Endothelial cell of umbilical vein (primary cell): Measurements from ENCODE around the gene CALY. TPM values are rescaled to one million over a fixed set of nuclear protein-coding genes. Genes with fewer than 3 reads are reported as not detected.

ENCODE experiments used
- BruUV-seq: library from RNA; stranded (reverse); fragments of 400-500 nt; replicated peaks from 2 replicates; lab custom pipeline; 2021; lab: Mats Ljungman, UMichigan
- CTCF ChIA-PET: fragments of 300-600, 350-600 bp; sonication (Branson Sonifier 250); formaldehyde crosslinking; loops from one replicate; lab custom pipeline; 2021; ENCODE audit warnings: antibody characterized with exemption, inconsistent platforms; lab: Charles Lee
- POLR2A ChIA-PET: fragments of 300-600, 350-600 bp; sonication (Branson Sonifier 250); formaldehyde crosslinking; loops from one replicate; lab custom pipeline; 2021; ENCODE audit warnings: antibody characterized with exemption, inconsistent platforms; lab: Charles Lee
- DNase-seq: peaks from one replicate; pipeline ENCODE4 v3.0.0-alpha.2; 2011; ENCODE audit warnings: low read depth, low spot score
- FAIRE-seq: peaks from 2 replicates; lab custom pipeline; 2011; peaks lifted over from hg19 to GRCh38; lab: Jason Lieb, UNC
- H2AFZ ChIP-seq: 2 replicates; pipeline ENCODE4 v1.6.0; 2012; ENCODE audit warnings: low read depth, low read length, control low read depth, inconsistent platforms
- H3K27ac ChIP-seq: 2 replicates; pipeline ENCODE4 v1.5.1; 2011; ENCODE audit warnings: low read depth, mild to moderate bottlenecking, control low read depth, low read length, moderate library complexity; ENCODE audit not compliant: insufficient read depth
- H3K27me3 ChIP-seq, 2 experiments: 2 replicates each; pipeline versions ENCODE4 v1.6.0 to v1.6.1; 2011; ENCODE audit warnings: low read length in 2 of 2, mixed read lengths in 1 of 2; ENCODE audit not compliant: control insufficient read depth in 2 of 2, insufficient read depth in 2 of 2
- H3K36me3 ChIP-seq, 2 experiments: 2 replicates in 1 of 2; 3 replicates in 1 of 2; pipeline ENCODE4 v1.5.1; 2011; ENCODE audit warnings: low read length in 2 of 2, mild to moderate bottlenecking in 1 of 2, moderate library complexity in 1 of 2; ENCODE audit not compliant: control insufficient read depth in 2 of 2, insufficient read depth in 2 of 2; ENCODE audit errors: extremely low read depth in 1 of 2
- H3K4me1 ChIP-seq: 3 replicates; pipeline ENCODE4 v1.5.1; 2011; ENCODE audit warnings: mild to moderate bottlenecking, low read length; ENCODE audit not compliant: control insufficient read depth, insufficient read depth; ENCODE audit errors: extremely low read depth
- H3K4me2 ChIP-seq: 2 replicates; pipeline ENCODE4 v1.6.1; 2011; ENCODE audit warnings: low read length, control low read depth, mixed read lengths; ENCODE audit not compliant: insufficient read depth
- H3K4me3 ChIP-seq, 3 experiments: fragments of 200-600 bp in 1 of 3; sonication (generic), shearing (Covaris generic) in 1 of 3; replicated peaks in 1 of 3; 2 replicates each; pipeline ENCODE4 v1.5.1; 2011 to 2016; ENCODE audit warnings: control low read depth in 3 of 3, low read length in 3 of 3, mild to moderate bottlenecking in 2 of 3, inconsistent platforms in 1 of 3, low read depth in 1 of 3, moderate library complexity in 1 of 3; ENCODE audit not compliant: insufficient read depth in 1 of 3
- H3K79me2 ChIP-seq: 2 replicates; pipeline ENCODE4 v1.6.0; 2012; ENCODE audit warnings: low read length, inconsistent platforms; ENCODE audit not compliant: control insufficient read depth, insufficient read depth
- H3K9ac ChIP-seq: replicated peaks from 2 replicates; pipeline ENCODE3; 2011; ENCODE audit warnings: low read length, control low read depth; ENCODE audit not compliant: insufficient read depth; ENCODE audit errors: extremely low read depth
- H3K9me1 ChIP-seq: replicated peaks from 3 replicates; pipeline ENCODE4 v1.6.0; 2011; ENCODE audit warnings: mild to moderate bottlenecking, low read length; ENCODE audit not compliant: control insufficient read depth, insufficient read depth; ENCODE audit errors: extremely low read depth
- H3K9me3 ChIP-seq: replicated peaks from 2 replicates; pipeline ENCODE4 v1.5.1; 2012; ENCODE audit warnings: low read length, inconsistent platforms; ENCODE audit not compliant: control insufficient read depth, insufficient read depth
- H4K20me1 ChIP-seq: replicated peaks from 2 replicates; pipeline ENCODE3; 2011; ENCODE audit warnings: mild to moderate bottlenecking, low read length; ENCODE audit not compliant: control insufficient read depth, insufficient read depth; ENCODE audit errors: extremely low read depth
- FOS ChIP-seq: IDR thresholded peaks from 2 replicates; pipeline ENCODE4 v1.6.1; 2011; ENCODE audit warnings: mild to moderate bottlenecking, low read length, moderate library complexity, borderline replicate concordance; ENCODE audit not compliant: insufficient read depth
- GATA2 ChIP-seq: IDR thresholded peaks from 2 replicates; pipeline ENCODE4 v1.7.0; 2011; ENCODE audit warnings: low read depth, mild to moderate bottlenecking, moderate library complexity, mixed read lengths, low read length; ENCODE audit not compliant: insufficient read length, insufficient read depth
- JUN ChIP-seq: IDR thresholded peaks from 2 replicates; pipeline ENCODE4 v1.6.1; 2011; ENCODE audit warnings: borderline replicate concordance, low read depth; ENCODE audit not compliant: insufficient read length, insufficient read depth
- POLR2A ChIP-seq: IDR thresholded peaks from 2 replicates; pipeline ENCODE4 v1.6.1; 2012; ENCODE audit warnings: low read depth, mild to moderate bottlenecking, control low read depth, low read length
- dilution Hi-C: fragments of 300-500 bp; cut with MboI; formaldehyde crosslinking; loops from one replicate; pipeline ENCODE4 v1.15.0; 2019; ENCODE audit warnings: low sequenced_read_pairs; ENCODE audit not compliant: extremely low pct_ligation_motif_present
- intact Hi-C: fragments of 100-400 bp; cut with micrococcal nuclease; formaldehyde crosslinking; loops from one replicate; pipeline ENCODE4 v1.10.0; 2022
- polyA plus RNA-seq, 4 experiments: library from polyadenylated mRNA; depleted of rRNA in 3 of 4; stranded (reverse) in 3 of 4; unstranded in 1 of 4; fragments of >200 nt; gene quantifications; 2 replicates each; pipeline versions ENCODE4 v1.2.1 to v1.2.3, GENCODE V29; 2011 to 2012; ENCODE audit warnings: missing spikeins in 1 of 4
- total RNA-seq: library from RNA; stranded (reverse); gene quantifications from 2 replicates; pipeline ENCODE4 v1.2.3, GENCODE V29; 2021

The CALY gene
- total and polyA plus RNA-seq, 2 donors (not counting 3 experiments of a cell fraction or from before 2014, with no cell fraction given), result not detected

DNA sequence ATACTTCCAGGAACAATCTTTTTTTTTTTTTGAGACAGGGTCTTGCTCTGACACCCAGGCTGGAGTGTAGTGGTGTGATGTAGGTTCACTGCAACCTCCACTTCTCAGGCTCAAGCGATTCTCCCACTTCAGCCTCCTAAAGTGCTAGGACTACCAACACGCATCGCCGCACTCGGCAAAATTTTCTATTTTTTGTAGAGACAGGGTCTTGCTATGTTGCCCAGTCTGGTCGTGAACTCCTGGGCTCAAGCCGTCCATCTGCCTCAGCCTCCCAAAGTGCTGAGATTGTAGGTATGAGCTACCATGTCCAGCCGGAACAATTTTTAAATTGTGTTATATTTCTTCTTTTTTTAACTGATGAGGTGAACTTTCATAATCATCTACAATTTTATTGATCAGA is 25.9 kb downstream of the CALY start:
- H3K4me3 ChIP-seq, result no peak overlapping the region
- peaks cover 3 to 5% of the 10 kb centered on the region in 2 experiments for H3K36me3 ChIP-seq
- no peak overlapping the region for H2AFZ ChIP-seq
- H4K20me1 ChIP-seq, result no peaks in the 10 kb centered on the region
- FAIRE-seq (no peak), DNase-seq (no peak)
- CTCF ChIA-PET, result interaction anchor here (1.3 kb wide), 1 partner anchor 19 kb away, joined by 4 read pairs; no protein-coding TSS in a partner anchor
- dilution Hi-C loops, result no loop called here
- H3K4me2 ChIP-seq, result no peak overlapping the region
- H3K9ac ChIP-seq, result no peak overlapping the region
- H3K9me3 ChIP-seq, result no peaks in the 10 kb centered on the region
- TF ChIP-seq FOS, result no peak
- no peak for TF ChIP-seq POLR2A
- TF ChIP-seq JUN, result no peak
- peaks cover 22% of the 10 kb centered on the region for H3K79me2 ChIP-seq
- no peaks in the 10 kb centered on the region for H3K27me3 ChIP-seq
- peaks cover 7% of the 10 kb centered on the region for H3K4me1 ChIP-seq
- H3K27ac ChIP-seq, result no peak overlapping the region
- POLR2A ChIA-PET, result no interaction called here
- H3K9me1 ChIP-seq, result no peaks in the 10 kb centered on the region
- intact Hi-C loops, result no loop called here
- no TSS peak for BruUV-seq

DNA sequence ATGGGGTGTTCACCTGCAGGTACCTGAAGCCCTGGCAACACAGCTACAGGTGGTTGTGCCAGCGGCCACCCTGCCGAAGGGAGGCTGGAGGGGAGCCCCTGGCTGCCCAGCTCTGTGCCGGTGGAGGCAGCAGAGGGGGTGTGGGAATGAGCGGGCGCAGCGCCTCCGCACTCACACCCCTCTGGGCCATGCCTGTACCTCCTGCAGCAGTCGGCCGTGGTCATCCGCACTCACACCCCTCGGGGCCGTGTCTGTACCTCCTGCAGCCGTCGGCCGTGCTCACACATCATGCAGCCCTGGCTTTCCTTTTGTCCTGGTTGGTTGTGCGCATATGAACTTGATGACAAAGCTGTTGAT is 26.3 kb downstream of the CALY start:
- DNase-seq, result no peak
- Histone ChIP-seq H3K9me1 (no peaks in the 10 kb centered on the region), H3K4me3 (no peak overlapping the region), H3K36me3 (peaks cover 3 to 5% of the 10 kb centered on the region in 2 experiments), H3K79me2 (peaks cover 26% of the 10 kb centered on the region), H4K20me1 (no peaks in the 10 kb centered on the region), H3K9ac (no peak overlapping the region), H3K27ac (no peak overlapping the region), H3K9me3 (no peaks in the 10 kb centered on the region), H3K4me2 (no peak overlapping the region), H3K4me1 (peaks cover 7% of the 10 kb centered on the region), H3K27me3 (no peaks in the 10 kb centered on the region), H2AFZ (no peak overlapping the region)
- ChIA-PET CTCF (interaction anchor here (1.3 kb wide), 1 partner anchor 19 kb away, joined by 4 read pairs; no protein-coding TSS in a partner anchor), POLR2A (no interaction called here)
- TF ChIP-seq FOS (no peak), GATA2 (no peak)
- no peak for FAIRE-seq
- BruUV-seq, result no TSS peak
- dilution Hi-C loops (no loop called here), intact Hi-C loops (no loop called here)
